GM12801 (cell line): ENCODE data around the gene TNFRSF1A.

ENCODE experiments used
- TF ChIP-seq, protein P1 (sequence below): IDR thresholded peaks from one replicate; pipeline ENCODE4 v1.5.1; 2011; ENCODE audit warnings: control low read depth; ENCODE audit not compliant: insufficient read length; ENCODE audit errors: extremely low read depth

TNFRSF1A gene

DNA sequence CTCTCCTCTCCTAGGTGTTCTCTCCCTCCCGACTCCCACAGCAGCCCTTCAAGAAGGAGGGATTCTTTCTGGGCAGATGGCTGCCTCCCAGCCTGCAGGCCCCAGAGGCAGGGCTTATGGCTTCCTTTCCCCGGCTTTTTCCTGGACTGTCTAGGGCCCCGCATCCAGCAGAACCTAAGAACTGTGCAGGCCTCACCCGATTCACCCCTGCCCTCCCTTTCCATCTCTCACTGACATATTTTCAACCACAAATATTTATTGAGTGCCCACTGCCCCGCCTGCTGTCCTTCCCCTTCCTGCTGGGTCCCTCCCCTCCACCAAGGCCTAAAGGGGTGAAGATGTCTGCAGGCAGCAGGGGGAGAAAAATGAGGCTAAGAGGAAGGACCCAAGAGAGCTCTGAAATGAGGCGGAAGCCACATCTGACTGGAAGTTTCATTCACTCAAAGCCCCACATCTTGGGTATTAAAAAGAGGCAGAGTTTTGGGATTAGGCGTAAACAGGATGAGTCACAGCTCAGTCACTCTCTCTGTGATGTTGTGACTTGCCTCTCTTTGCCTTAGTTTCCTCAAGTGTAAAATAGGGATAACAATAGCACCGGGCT is 30.6 kb upstream of the TNFRSF1A start:
- TF ChIP-seq, protein P1, sequence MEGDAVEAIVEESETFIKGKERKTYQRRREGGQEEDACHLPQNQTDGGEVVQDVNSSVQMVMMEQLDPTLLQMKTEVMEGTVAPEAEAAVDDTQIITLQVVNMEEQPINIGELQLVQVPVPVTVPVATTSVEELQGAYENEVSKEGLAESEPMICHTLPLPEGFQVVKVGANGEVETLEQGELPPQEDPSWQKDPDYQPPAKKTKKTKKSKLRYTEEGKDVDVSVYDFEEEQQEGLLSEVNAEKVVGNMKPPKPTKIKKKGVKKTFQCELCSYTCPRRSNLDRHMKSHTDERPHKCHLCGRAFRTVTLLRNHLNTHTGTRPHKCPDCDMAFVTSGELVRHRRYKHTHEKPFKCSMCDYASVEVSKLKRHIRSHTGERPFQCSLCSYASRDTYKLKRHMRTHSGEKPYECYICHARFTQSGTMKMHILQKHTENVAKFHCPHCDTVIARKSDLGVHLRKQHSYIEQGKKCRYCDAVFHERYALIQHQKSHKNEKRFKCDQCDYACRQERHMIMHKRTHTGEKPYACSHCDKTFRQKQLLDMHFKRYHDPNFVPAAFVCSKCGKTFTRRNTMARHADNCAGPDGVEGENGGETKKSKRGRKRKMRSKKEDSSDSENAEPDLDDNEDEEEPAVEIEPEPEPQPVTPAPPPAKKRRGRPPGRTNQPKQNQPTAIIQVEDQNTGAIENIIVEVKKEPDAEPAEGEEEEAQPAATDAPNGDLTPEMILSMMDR: no peak

DNA sequence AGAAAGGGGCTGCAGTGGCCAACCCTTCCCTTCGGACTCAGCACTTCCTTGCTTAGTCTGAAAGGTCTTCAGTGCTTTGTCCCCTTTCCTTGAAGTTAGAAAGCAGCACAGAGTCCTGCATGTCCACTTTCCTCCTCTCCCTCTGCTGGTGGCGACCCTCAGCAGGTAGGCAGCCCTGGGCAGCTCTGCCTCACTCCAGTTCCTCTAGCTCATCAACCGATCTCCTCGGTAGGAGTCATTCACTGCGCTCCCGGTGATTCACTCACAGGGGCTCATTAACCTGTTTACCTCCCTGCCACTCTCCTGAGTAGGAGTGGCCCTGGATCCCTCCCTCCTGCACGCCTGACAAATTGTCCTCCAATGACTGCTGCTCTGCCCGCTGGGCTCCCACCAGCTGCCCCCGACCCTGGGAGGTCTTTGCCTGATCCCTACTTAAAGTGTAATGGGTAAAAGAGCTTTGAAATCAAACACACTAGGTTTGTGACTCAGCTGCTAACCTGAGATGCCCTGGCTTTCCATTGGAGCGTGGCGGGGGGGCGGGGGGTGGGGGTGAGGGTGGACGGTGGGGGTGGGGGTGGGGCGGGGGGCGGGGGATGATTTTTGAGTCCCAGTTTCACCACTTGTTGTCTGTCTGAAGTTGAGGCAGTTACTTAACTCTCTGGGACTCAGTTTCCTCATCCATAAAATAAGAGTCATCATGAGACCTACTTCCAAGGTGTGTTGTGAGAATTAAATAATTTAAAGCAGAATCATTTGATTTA is 29.3 kb upstream of the TNFRSF1A start:
- TF ChIP-seq, protein P1: no peak

DNA sequence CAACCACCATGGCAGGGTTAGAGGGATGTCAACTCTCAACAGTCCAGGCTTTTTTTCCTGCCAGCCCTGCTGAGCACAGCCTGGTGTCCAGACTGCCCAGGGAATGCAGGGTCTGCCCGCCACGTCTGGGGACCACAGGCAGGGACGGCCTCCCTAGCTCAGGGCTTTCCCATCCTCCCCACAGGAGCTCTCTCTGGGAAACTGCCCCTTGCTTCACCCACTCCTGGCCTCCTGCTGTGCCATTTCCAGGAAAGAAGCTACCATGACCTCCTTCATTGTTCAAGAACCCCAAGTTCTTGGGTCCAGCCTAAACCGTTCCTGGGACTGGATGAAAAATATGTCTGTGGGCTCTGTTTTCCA is 28.7 kb upstream of the TNFRSF1A start:
- TF ChIP-seq, protein P1: no peak

DNA sequence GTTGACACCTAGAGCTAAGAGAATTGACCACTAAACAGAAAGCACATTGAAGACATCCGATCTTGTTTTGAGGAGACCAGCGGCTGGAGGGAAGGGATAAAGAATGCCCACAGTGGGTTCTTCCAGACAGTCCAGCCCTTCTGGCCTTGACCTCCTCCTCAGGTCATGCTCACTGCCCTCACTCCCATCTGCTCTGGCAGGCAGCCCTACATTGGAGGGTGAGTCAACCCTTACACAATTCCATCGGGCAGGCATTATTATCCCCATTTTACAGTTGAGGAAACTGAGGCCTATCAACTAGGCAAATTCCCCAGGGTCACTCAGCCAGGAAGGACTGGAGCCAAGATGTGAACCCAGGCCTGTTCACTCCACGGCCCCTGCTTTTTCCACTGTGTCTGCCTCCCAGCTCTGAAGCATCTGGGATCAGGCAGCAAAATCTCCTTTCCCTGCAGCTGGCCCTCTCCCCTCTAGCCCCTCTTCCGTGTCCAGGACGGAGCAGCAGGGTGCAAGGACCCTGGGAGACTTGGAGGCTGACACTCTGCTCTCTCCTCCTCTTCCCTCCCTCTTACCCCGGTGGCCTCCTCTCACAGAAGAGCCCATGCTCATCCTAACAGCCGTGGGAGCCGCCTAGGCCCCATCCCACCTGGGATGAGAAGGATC is 28.2 kb upstream of the TNFRSF1A start:
- TF ChIP-seq, protein P1: no peak

DNA sequence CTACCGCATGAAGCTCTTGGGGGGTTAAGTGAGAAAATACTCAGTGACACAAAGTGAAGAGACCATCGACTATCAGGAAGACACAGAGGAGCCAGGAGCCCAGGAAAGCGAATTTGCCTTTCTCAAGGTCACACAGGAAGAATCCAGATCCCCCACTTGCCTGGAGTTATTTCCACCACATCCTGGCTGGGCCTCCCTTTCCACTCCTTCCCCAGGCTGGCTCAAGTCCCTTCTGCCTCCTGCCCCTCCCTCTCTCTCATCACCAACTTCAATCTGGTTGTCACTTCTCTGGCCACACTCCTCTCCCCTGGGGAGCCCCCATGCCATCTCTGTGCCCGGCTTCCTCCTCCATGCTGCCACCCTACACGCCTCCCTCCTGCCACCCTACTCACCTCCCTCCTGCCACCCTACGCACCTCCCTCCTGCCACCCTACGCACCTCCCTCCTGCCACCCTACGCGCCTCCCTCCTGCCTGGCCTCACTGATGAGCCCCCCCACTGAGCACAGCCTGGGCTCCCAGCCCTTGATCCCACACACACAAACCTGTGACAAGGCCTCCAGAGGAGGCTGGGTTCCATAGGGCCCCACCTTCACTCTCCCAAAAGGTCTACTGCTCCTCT is 27.1 kb upstream of the TNFRSF1A start:
- TF ChIP-seq, protein P1: no peak

DNA sequence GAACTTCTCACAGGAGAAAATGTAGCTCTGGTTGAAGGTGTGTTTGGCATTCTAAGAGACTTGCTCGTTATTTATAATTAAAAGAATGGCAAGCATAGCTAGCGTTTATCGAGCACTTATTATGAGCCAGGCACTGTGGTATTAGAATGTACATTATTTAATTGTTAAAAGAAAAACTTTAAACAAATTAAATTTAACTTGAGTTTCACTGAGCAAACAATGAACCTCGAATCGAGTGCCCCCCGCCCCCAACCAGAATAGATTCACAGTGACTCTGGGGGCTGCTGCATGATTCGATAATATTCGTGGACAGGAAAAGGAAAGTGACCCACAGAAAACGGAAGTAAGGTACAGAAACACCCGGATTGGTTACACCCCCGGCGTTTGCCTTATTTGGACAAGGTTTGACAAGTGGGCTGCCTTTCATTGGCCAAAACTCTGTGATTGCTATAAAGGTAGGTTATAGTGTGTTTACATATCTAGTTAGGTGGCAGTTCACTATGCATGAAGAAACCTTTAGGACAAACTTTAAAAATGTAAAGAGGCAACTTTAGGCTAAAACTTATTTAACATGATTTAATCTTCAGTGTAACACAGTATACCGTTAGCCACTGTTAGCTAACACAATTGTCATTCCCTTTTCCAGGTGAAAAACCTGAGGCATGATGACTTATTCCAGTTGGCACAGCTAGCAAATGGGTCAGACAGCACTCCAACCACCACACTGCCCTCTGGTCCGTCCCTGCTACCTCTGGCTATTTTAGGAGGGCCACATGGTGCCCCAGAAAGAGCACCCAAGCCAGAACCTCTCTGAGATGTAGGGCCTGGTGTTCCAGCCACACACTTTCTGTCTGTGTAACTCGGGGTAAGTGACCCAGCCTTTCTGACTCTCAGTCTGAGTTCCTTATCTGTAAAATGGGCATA is 26.4 kb upstream of the TNFRSF1A start:
- TF ChIP-seq, protein P1: no peak
